Measurements from ENCODE around the gene SCRN1. TPM values are rescaled to one million over a fixed set of nuclear protein-coding genes. Genes with fewer than 3 reads are reported as not detected.
A peak's percentile ranks its signal among the peaks of the same experiment; 100 is the strongest.

SCRN1 gene
- total and polyA plus RNA-seq, 2 of the 13 experiments (the other 11 are each of a cell fraction or from before 2014, with no cell fraction given), result 43.2 to 49.8 TPM

GRCh38 chr7:29988424-29989256, 961 bp downstream of the SCRN1 start:
- ATAC-seq (peak; percentile 57), FAIRE-seq (no peak), DNase-seq (ENCODE audit: low spot score) (peak; percentile 57)
- ChIA-PET POLR2A (interaction anchor here (0.7 to 2.5 kb wide), 6 partner anchors 12 to 73 kb away, joined by 3 to 22 read pairs (median 9); partner anchors contain the start of genes FKBP14 and PLEKHA8), CTCF (ENCODE audit: low intra/inter-chr PET ratio, low total read pairs) (no interaction called here)
- Histone ChIP-seq H3K4me2 (ENCODE audit: low read depth, low read length) (peak overlapping the region; percentile 94), H3K4me3 (replicated peaks in 1 of 3; ENCODE audit: insufficient read depth in 1 of 3, low read depth in 2 of 3, low read length in 3 of 3) (peak overlapping the region; percentile 96 to 99 (median 97)), H3K4me1 (ENCODE audit: insufficient read depth, low read length) (peaks cover 37% of the 10 kb centered on the region), H2AFZ (ENCODE audit: low read length) (peak overlapping the region; percentile 5), H3K79me2 (ENCODE audit: insufficient read depth, low read length) (peaks cover 49% of the 10 kb centered on the region), H3K36me3 (replicated peaks in 1 of 2; ENCODE audit: control insufficient read depth in 1 of 2, insufficient read depth in 2 of 2, low read length in 2 of 2) (peaks cover 0 to 2% of the 10 kb centered on the region in 2 experiments; a peak in 1 of 5 replicates), H3K9me3 (ENCODE audit: low read length) (no peaks in the 10 kb centered on the region), H3K27me3 (ENCODE audit: control insufficient read depth in 1 of 2, insufficient read depth in 2 of 2, low read length in 2 of 2) (no peaks in the 10 kb centered on the region), H4K20me1 (ENCODE audit: insufficient read depth, low read length) (peaks cover 4% of the 10 kb centered on the region; the same call in 1 of the 2 replicates), H3K9ac (ENCODE audit: insufficient read depth, low read depth, low read length) (peak overlapping the region; percentile 89), H3K27ac (ENCODE audit: extremely low read length, insufficient read depth, low read length) (peak overlapping the region; percentile 86)
- in situ Hi-C loops (cut with HindIII; ENCODE audit: extremely low pct_ligation_motif_present, low pct_unique_long_range_greater_than_20kb) (loop anchor here (5.0 kb wide), 1 partner anchor 39 kb away; the partner anchor contains the start of genes FKBP14 and PLEKHA8), intact Hi-C loops (cut with micrococcal nuclease; ENCODE audit: unreplicated experiment) (loop anchor here (1.0 to 2.0 kb wide), 2 partner anchors 40 to 74 kb away; partner anchors contain the start of gene PLEKHA8)
- WGBS (ENCODE audit: low lambda C conversion rate), result under 1% methylated on average over 17 of the region's 75 CpGs
- BruUV-seq (replicated peaks), result TSS peak; percentile 88
- TF ChIP-seq ZNF318 (CRISPR knock-in tag; IDR thresholded peaks at IDR 0.05), result no peak
- 0 out of 2 replicates have a peak, but pooled peaks have one; percentile 51 for TF ChIP-seq ZNF878 (CRISPR knock-in tag; IDR thresholded peaks at IDR 0.05)
- no peak for TF ChIP-seq ZBTB49 (CRISPR knock-in tag; IDR thresholded peaks at IDR 0.05; ENCODE audit: borderline replicate concordance)
- TF ChIP-seq ZBTB26 (CRISPR knock-in tag; IDR thresholded peaks at IDR 0.05; ENCODE audit: borderline replicate concordance), result 0 out of 2 replicates have a peak, but pooled peaks have one; percentile 46
- 0 out of 2 replicates have a peak, but pooled peaks have one; percentile 37 for TF ChIP-seq ZNF230 (CRISPR knock-in tag; IDR thresholded peaks at IDR 0.05)

Measured in HepG2 (cell line).